GM23338 (cell line): ENCODE results near the gene MLEC. TPM values are rescaled to one million over a fixed set of nuclear protein-coding genes. Genes with fewer than 3 reads are reported as not detected.

ENCODE experiments used
- ATAC-seq: fragments of 200-7000 bp; cut with Tn5 transposase; 3 replicates; pipeline ENCODE4 v1.9.1; 2020
- DNase-seq: peaks from one replicate; pipeline ENCODE4 v3.0.0-alpha.2; 2015; ENCODE audit warnings: low spot score
- H2AFZ ChIP-seq: fragments of 200-600 bp; sonication (generic); 2 replicates; pipeline ENCODE4 v1.8.0; 2016; ENCODE audit warnings: antibody characterized with exemption, mild to moderate bottlenecking, moderate library complexity
- H3F3A ChIP-seq: fragments of 200-600 bp; sonication (generic); replicated peaks from 2 replicates; pipeline ENCODE4 v1.8.0; 2017; ENCODE audit warnings: antibody characterized with exemption, mixed run types, low read depth
- H3K27ac ChIP-seq: fragments of 200-600 bp; sonication (generic); 2 replicates; pipeline ENCODE4 v1.6.1; 2016; ENCODE audit warnings: low read depth
- H3K27me3 ChIP-seq: fragments of 200-600 bp; sonication (generic); 2 replicates; pipeline ENCODE4 v1.8.0; 2016; ENCODE audit warnings: mild to moderate bottlenecking, mixed run types, moderate library complexity; ENCODE audit not compliant: insufficient read depth
- H3K36me3 ChIP-seq: fragments of 200-600 bp; sonication (generic); 2 replicates; pipeline ENCODE4 v1.8.0; 2016; ENCODE audit warnings: mild to moderate bottlenecking; ENCODE audit not compliant: insufficient read depth
- H3K4me1 ChIP-seq: fragments of 200-600 bp; sonication (generic); 2 replicates; pipeline ENCODE4 v1.8.0; 2016; ENCODE audit warnings: mild to moderate bottlenecking, moderate library complexity; ENCODE audit not compliant: insufficient read depth
- H3K4me2 ChIP-seq: fragments of 200-600 bp; sonication (generic); 2 replicates; pipeline ENCODE4 v1.7.1; 2017; ENCODE audit warnings: mixed run types
- H3K4me3 ChIP-seq: fragments of 200-600 bp; sonication (generic); 2 replicates; pipeline ENCODE4 v1.6.1; 2016; ENCODE audit warnings: mixed run types
- H3K79me2 ChIP-seq: fragments of 200-600 bp; sonication (generic); replicated peaks from 2 replicates; pipeline ENCODE4 v1.8.0; 2017; ENCODE audit warnings: mild to moderate bottlenecking; ENCODE audit not compliant: insufficient read depth
- H3K9me2 ChIP-seq: fragments of 200-600 bp; sonication (generic); 2 replicates; pipeline ENCODE4 v1.8.0; 2017; ENCODE audit not compliant: insufficient read depth
- H4K20me1 ChIP-seq: fragments of 200-600 bp; sonication (generic); replicated peaks from 2 replicates; pipeline ENCODE4 v1.8.0; 2017; ENCODE audit warnings: mild to moderate bottlenecking; ENCODE audit not compliant: insufficient read depth
- H3K27ac Mint-ChIP-seq: 2 replicates; pipeline ENCODE4 v1.8.0; 2020; ENCODE audit warnings: inconsistent platforms, mild to moderate bottlenecking, moderate library complexity, mixed read lengths
- H3K27me3 Mint-ChIP-seq: 3 replicates; pipeline ENCODE4 v1.8.0; 2022; ENCODE audit warnings: low read depth, mild to moderate bottlenecking, moderate library complexity, mixed read lengths, inconsistent platforms; ENCODE audit not compliant: insufficient read depth, poor library complexity
- H3K36me3 Mint-ChIP-seq: 3 replicates; pipeline ENCODE4 v1.8.0; 2021; ENCODE audit warnings: low read depth, mild to moderate bottlenecking, inconsistent platforms, moderate library complexity, mixed read lengths
- H3K4me1 Mint-ChIP-seq: 3 replicates; pipeline ENCODE4 v1.8.0; 2020; ENCODE audit warnings: mild to moderate bottlenecking, inconsistent platforms, mixed read lengths
- H3K4me3 Mint-ChIP-seq: 3 replicates; pipeline ENCODE4 v1.8.0; 2021; ENCODE audit warnings: moderate library complexity, mild to moderate bottlenecking, inconsistent platforms, mixed read lengths
- H3K9me3 Mint-ChIP-seq: 3 replicates; pipeline ENCODE4 v1.8.0; 2020; ENCODE audit warnings: moderate library complexity, mild to moderate bottlenecking, inconsistent platforms, mixed read lengths
- EZH2phosphoT487 ChIP-seq: fragments of 200-600 bp; sonication (generic); IDR thresholded peaks from one replicate; pipeline ENCODE4 v1.8.1; 2018; ENCODE audit warnings: antibody characterized with exemption; ENCODE audit not compliant: unreplicated experiment
- JUNB ChIP-seq: IDR thresholded peaks from one replicate; pipeline ENCODE4 v1.6.1; 2016; ENCODE audit warnings: antibody characterized with exemption; ENCODE audit not compliant: unreplicated experiment
- POLR2AphosphoS5 ChIP-seq: IDR thresholded peaks from 2 replicates; pipeline ENCODE4 v1.6.1; 2016; ENCODE audit warnings: antibody characterized with exemption, low read depth
- STAT1 ChIP-seq: IDR thresholded peaks from one replicate; pipeline ENCODE4 v1.6.1; 2016; ENCODE audit warnings: antibody characterized with exemption; ENCODE audit not compliant: unreplicated experiment
- ZNF331 ChIP-seq: fragments of 250-450 bp; sonication (Bioruptor Pico); IDR thresholded peaks from 2 replicates; pipeline ENCODE4 v1.5.0; 2020; ENCODE audit warnings: low read depth, mild to moderate bottlenecking, moderate library complexity
- polyA plus RNA-seq: library from polyadenylated mRNA; unstranded; fragments of >200 nt; fragmentation: Nextera tagmentation; extraction: Ambion mirVana; gene quantifications from 2 replicates; pipeline ENCODE4 v1.2.1, GENCODE V29; 2016
- total RNA-seq: library from RNA; depleted of rRNA; stranded (reverse); fragments of >200 nt; shearing (Covaris generic); gene quantifications from 2 replicates; pipeline ENCODE4 v1.2.3, GENCODE V29; 2014
- TF ChIP-seq, protein P1 (sequence below): fragments of 250-450 bp; sonication (Bioruptor Pico); IDR thresholded peaks from 2 replicates; pipeline ENCODE4 v1.5.0; 2020; ENCODE audit warnings: mild to moderate bottlenecking, moderate library complexity
- TF ChIP-seq, protein P2 (sequence below): IDR thresholded peaks from 2 replicates; pipeline ENCODE4 v1.6.1; 2016; ENCODE audit warnings: antibody characterized with exemption

The MLEC gene
- total and polyA plus RNA-seq, 2 experiments from 2014 or later = 225 to 264 TPM

DNA sequence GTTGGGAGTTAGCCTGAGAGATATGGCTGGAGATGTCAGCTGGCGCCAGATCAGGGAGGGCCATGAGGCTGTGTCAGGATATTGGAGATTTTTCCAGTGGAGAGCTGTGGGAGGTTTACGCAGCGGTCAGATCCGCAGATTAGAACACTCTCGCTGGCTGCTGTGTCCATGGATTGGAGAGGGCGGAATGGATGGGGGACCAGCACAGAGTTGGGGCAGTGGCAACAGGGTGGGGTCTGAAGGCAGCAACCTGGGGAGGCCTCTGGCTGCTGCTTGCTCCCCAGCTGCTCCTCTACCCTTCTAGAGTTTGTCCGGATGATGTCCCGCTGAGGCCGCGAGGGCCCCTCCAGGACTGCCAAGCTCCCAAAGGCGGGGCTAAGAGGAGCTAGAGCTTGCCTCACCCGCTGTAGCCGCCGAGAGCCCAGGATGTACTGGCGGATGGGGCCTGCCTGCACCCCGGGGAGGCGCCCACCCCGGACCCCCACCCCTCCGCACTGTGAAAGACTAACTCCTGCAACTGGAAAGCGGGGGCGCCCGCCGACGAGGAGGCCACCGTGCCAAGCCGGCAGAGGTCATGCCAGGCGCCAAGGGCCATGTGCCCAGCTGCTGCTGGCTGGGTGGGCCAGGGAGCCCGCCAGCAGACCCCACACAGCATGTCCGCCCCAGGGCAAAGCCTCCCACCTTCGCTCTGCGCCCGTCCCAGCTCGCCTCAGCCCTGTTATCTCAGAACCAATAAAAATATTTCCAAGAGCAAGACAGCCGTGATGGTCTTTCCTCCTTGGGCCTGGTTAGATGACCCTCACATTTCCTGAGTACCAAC lies 20.2 kb upstream of the MLEC start:
- no peak overlapping the region for H3K4me3 ChIP-seq
- H3K4me1 Mint-ChIP-seq = peaks cover 29% of the 10 kb centered on the region
- no peaks in the 10 kb centered on the region for H3K9me2 ChIP-seq
- ATAC-seq (peak; percentile 6; the same call in 2 of the 3 replicates), DNase-seq (no peak)
- TF ChIP-seq STAT1 (no peak), JUNB (no peak), POLR2AphosphoS5 (no peak), ZNF331 (CRISPR knock-in tag) (no peak), EZH2phosphoT487 (no peak)
- TF ChIP-seq, protein P1, sequence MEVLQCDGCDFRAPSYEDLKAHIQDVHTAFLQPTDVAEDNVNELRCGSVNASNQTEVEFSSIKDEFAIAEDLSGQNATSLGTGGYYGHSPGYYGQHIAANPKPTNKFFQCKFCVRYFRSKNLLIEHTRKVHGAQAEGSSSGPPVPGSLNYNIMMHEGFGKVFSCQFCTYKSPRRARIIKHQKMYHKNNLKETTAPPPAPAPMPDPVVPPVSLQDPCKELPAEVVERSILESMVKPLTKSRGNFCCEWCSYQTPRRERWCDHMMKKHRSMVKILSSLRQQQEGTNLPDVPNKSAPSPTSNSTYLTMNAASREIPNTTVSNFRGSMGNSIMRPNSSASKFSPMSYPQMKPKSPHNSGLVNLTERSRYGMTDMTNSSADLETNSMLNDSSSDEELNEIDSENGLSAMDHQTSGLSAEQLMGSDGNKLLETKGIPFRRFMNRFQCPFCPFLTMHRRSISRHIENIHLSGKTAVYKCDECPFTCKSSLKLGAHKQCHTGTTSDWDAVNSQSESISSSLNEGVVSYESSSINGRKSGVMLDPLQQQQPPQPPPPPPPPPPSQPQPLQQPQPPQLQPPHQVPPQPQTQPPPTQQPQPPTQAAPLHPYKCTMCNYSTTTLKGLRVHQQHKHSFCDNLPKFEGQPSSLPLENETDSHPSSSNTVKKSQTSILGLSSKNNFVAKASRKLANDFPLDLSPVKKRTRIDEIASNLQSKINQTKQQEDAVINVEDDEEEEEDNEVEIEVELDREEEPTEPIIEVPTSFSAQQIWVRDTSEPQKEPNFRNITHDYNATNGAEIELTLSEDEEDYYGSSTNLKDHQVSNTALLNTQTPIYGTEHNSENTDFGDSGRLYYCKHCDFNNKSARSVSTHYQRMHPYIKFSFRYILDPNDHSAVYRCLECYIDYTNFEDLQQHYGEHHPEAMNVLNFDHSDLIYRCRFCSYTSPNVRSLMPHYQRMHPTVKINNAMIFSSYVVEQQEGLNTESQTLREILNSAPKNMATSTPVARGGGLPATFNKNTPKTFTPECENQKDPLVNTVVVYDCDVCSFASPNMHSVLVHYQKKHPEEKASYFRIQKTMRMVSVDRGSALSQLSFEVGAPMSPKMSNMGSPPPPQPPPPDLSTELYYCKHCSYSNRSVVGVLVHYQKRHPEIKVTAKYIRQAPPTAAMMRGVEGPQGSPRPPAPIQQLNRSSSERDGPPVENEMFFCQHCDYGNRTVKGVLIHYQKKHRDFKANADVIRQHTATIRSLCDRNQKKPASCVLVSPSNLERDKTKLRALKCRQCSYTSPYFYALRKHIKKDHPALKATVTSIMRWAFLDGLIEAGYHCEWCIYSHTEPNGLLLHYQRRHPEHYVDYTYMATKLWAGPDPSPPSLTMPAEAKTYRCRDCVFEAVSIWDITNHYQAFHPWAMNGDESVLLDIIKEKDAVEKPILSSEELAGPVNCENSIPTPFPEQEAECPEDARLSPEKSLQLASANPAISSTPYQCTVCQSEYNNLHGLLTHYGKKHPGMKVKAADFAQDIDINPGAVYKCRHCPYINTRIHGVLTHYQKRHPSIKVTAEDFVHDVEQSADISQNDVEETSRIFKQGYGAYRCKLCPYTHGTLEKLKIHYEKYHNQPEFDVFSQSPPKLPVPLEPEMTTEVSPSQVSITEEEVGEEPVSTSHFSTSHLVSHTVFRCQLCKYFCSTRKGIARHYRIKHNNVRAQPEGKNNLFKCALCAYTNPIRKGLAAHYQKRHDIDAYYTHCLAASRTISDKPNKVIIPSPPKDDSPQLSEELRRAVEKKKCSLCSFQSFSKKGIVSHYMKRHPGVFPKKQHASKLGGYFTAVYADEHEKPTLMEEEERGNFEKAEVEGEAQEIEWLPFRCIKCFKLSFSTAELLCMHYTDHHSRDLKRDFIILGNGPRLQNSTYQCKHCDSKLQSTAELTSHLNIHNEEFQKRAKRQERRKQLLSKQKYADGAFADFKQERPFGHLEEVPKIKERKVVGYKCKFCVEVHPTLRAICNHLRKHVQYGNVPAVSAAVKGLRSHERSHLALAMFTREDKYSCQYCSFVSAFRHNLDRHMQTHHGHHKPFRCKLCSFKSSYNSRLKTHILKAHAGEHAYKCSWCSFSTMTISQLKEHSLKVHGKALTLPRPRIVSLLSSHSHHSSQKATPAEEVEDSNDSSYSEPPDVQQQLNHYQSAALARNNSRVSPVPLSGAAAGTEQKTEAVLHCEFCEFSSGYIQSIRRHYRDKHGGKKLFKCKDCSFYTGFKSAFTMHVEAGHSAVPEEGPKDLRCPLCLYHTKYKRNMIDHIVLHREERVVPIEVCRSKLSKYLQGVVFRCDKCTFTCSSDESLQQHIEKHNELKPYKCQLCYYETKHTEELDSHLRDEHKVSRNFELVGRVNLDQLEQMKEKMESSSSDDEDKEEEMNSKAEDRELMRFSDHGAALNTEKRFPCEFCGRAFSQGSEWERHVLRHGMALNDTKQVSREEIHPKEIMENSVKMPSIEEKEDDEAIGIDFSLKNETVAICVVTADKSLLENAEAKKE (CRISPR knock-in tag) = no peak
- TF ChIP-seq, protein P2, sequence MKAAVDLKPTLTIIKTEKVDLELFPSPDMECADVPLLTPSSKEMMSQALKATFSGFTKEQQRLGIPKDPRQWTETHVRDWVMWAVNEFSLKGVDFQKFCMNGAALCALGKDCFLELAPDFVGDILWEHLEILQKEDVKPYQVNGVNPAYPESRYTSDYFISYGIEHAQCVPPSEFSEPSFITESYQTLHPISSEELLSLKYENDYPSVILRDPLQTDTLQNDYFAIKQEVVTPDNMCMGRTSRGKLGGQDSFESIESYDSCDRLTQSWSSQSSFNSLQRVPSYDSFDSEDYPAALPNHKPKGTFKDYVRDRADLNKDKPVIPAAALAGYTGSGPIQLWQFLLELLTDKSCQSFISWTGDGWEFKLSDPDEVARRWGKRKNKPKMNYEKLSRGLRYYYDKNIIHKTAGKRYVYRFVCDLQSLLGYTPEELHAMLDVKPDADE = no peak
- H3K27me3 Mint-ChIP-seq = peaks cover 7% of the 10 kb centered on the region
- peaks cover 32% of the 10 kb centered on the region for H3K4me1 ChIP-seq
- no peaks in the 10 kb centered on the region for H3K9me3 Mint-ChIP-seq
- H3K79me2 ChIP-seq = no peaks in the 10 kb centered on the region
- H3K4me3 Mint-ChIP-seq = no peak overlapping the region
- no peaks in the 10 kb centered on the region for H3K36me3 Mint-ChIP-seq
- H3F3A ChIP-seq = peaks cover 6% of the 10 kb centered on the region
- H4K20me1 ChIP-seq = no peaks in the 10 kb centered on the region
- H2AFZ ChIP-seq = no peak overlapping the region; the same call in 1 of the 2 replicates
- H3K27ac ChIP-seq = 0 out of 2 replicates have a peak overlapping the region, but pooled peaks have one; percentile 19
- peak overlapping the region; percentile 37; the same call in 1 of the 2 replicates for H3K27ac Mint-ChIP-seq
- no peaks in the 10 kb centered on the region for H3K36me3 ChIP-seq
- no peak overlapping the region for H3K4me2 ChIP-seq
- H3K27me3 ChIP-seq = no peaks in the 10 kb centered on the region
